Stimulated activated CD8-positive, alpha-beta memory T cell treated with anti-CD3 and anti-CD28 coated beads, Interleukin-12 subunit alpha, Interleukin-12 subunit beta, amount 100 ng/mL, for 4 hours (primary cell): ENCODE data around the gene PPM1B.
"Not testable (repeated sequence)": the region's sequence is repeated elsewhere in the genome, so short reads cannot be mapped to it uniquely, and the experiment has no call there.

Source experiments
- DNase-seq: peaks from one replicate; pipeline ENCODE4 v3.0.0-alpha.2; 2020; ENCODE audit warnings: low read depth

PPM1B gene

DNA sequence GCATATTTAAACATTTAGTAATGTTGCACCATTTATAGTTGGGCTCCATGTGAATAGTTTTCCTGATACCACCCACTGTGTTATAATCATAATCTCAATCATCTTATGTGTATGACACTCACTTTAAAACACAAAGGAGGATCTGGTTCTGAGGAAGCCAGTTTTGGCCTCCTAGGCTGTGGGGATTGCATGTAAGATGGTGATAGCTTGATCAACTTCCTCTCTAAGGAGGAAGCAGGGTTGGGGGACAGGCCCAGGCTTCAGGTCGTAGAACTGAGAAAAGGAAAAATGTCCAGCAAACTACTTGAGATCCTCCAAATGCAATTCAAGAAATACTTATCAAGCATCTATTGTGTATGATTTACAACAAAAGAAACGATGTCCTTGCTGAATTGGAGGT is 4.9 kb upstream of the PPM1B start:
- DNase-seq = no peak

DNA sequence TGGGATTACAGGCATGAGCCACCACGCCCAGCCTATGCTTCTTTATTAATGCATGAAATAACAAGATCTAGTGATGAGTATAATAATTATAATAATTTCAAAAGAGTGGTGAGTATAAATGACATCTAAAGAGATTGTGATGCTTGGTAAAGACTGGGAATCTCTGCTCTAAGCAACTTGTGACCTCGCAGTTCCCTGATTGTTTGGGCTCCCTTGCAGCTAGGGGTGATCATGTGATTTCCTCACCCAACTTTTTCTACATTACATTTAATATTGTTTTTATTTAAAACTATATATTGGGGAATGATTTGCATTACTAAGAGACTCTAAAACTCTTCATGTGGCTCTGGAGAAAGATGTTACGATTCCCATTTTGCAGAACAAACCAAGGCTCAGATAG is 4.1 kb upstream of the PPM1B start:
- no peak for DNase-seq

GRCh38 chr2:44166096-44166495 is 2.6 kb upstream of the PPM1B start:
- DNase-seq = no peak

DNA sequence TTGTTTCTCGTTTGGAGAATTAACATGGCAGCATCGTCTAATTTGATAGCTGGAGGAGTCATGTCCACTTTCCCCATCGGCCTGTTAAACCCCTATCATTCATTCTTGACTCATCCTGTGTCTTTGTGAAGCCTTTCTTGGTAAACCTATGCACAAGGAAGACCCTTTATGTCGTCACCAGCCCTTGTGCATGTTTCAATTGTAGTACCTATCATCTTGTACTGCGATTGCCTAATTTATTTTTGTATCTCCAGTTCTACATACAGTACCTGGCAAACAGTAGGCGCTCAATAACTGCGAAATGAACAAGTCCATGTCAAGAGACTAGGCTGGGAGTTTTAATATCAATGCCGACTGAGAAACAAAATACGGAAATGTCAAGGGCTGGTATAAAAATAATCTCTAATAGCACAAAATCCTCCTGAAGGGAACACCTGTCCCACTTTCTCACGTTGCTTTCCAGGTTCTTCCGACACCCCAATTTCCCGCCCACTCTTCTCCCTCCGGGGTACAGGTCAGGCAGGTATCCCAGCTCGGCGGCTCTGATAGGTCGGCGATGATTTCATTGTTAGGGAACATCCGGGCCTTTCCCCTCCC is 1.3 kb upstream of the PPM1B start:
- no peak for DNase-seq

DNA sequence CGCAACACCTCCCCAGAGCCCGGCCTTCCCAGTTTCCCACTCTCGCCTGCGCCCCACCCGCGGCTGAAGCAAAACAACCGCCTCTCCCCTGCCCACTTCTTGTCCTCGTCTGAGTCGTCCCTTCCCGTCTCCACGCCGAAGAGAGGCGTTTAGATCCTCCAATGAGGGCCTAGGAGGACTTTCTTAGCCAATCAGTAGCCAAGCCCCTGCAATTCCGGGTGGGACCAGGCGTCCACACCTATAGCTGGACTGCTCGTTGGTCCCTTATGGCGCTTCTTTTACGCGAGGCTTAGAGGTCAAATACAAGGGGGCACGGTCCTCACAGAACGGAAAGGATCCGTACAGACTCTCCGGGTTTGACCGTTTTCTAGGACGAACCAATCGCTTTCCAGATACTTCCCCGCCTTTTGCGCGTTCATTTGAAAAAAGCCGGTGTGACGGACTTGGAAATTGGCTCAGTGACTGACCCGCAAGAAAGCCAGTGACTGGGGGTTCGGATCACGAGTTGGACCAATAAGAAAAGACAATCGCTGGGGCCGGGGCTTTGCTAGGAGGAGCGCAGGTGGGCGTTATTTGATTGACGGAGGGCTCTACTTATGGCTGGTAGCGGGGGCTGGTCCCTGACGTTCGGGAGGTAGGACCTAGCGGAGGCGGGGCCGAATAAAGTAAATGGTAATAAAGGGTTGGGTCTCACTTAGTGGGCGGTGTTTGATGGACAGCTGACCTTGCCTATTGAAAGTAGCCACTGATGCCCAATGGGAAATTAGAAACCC is 581 bp upstream of the PPM1B start:
- peak; percentile 88 for DNase-seq

DNA sequence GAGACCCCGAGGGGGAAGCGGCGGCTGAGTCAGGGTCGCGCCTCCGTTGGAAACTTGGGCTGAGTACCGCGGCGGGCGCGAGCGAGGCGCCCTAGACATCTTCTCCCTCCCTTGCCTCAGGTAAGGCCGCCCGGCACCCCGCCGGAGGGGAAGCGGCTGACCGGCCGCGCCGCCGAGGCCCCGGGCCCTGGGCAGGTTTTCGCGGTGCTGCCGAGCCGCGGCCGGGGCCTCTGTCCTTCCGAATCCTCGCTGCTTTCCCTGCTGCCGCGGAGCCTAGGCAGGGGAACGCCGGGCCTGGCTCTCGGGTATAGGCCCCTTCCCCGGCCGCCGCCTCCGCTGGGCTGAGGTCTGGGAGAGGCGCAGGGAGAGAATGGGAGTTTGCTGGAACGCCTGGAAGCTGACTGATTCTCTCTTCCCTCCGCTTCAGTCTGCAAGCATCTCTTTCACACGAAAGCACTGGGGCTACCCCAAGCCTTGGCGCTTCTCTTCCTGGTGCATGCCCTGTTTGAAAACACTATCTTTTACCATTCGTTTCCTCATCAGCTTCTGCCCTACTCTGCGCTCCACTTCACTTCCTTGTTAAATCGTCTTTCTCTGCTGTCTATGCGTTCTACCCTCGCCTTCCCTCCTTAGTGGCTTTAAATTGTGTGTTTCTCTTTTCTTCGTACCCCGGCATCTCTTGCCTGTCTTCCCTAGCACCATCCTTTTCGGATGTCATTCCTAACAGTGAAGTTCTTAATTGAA is 652 bp downstream of the PPM1B start:
- DNase-seq = no peak

DNA sequence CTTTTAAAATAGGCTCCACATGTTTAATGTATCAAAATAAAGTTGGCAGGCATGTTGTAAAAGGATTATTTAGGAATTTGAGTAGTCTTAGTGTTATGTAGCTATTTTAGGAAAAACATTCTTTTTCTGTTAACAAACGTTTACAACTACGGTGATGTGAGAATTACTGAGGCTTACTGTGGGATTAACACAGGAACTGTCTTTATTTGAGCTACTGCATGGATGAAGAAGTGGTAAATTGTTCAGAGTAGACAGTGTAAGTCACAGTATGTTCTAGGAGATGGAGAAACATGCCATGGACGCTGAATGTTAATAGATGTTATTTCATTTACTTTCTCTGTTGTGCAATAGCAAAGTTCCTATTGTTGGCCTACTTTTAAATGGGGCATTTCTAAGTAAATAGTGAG is 1.6 kb downstream of the PPM1B start:
- DNase-seq = no peak

- DNase-seq = no peak
Measured at GRCh38 chr2:44171018-44171417, 2.3 kb downstream of the PPM1B start.

GRCh38 chr2:44171442-44171841 is 2.8 kb downstream of the PPM1B start:
- not testable (repeated sequence) for DNase-seq

DNA sequence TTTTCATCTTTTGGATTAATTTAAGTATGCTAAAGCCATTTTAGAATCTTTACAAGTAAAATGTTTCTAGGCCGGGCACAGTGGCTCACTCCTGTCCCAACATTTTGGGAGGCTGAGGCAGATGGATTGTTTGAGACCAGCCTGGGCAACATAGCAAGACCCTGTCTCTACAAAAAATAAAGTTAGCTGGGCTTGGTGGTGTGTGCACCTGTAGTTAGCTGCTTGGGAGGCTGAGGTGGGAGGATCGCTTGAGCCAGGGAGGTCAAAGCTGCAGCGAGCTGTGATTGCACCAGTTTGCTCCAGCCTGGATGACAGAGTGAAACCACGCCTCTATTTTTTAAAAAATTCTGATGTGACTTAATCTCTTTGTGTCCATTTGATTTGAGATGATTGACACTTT is 3.9 kb downstream of the PPM1B start:
- no peak for DNase-seq

GRCh38 chr2:44178950-44179349 is 10.3 kb downstream of the PPM1B start:
- no peak for DNase-seq

DNA sequence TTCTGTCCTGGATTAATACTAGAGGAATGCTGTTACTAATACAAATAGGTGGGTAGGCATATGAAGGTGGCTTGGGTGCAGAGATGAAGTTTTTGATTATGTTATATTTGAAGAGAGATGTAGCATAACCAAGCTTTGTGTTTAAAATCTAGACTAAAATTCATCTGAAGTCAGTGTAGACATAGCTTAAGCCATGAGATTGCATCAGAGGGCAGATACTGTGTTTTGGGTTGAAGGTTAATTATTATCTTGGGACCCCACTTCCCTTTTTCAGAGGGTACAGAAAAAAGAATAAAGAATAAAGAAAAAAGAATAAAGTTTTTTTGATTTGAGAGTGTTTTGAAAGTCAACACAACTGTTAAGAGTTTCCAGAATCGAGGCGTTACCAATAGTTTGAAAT is 13.0 kb downstream of the PPM1B start:
- DNase-seq = no peak

DNA sequence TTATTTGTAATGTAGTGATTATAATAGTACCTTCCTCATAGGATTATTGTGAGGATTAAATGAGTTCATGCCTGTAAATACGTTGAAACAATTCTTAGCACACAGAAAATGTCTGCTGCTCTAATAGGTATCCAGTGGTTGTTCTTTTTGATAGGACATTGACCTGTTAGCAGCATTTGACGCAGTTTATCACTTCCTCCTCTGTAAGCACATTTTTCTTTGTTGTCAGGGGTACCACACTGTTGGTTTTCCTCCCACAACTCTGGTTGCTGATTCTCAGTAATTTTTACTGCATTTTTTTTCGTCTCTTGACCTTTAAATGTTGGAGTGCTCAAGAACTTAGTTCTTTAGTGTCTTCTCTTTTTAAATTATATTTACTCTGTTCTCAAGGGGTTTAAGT is 15.4 kb downstream of the PPM1B start:
- no peak for DNase-seq

GRCh38 chr2:44186810-44187209 is 18.1 kb downstream of the PPM1B start:
- DNase-seq = no peak

GRCh38 chr2:44187251-44187650 is 18.6 kb downstream of the PPM1B start:
- DNase-seq = no peak

DNA sequence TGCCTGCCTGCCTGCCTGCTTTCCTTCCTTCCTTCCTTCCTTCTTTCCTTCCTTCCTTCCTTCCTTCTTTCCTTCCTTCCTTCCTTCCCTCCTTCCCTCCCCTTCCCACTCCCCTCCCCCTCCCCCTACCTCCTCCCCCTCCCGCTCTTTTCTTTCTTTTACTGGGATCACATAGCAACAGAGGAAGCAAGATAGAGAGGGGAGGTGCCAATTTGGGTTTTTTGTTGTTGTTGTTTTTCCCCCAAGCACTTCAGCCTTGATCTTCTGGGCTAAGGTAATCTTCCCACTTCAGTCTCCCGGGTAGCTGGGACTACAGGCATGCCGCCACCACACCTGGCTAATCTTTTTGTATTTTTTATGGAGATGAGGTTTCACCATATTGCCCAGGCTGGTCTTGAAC is 20.0 kb downstream of the PPM1B start:
- no peak for DNase-seq

DNA sequence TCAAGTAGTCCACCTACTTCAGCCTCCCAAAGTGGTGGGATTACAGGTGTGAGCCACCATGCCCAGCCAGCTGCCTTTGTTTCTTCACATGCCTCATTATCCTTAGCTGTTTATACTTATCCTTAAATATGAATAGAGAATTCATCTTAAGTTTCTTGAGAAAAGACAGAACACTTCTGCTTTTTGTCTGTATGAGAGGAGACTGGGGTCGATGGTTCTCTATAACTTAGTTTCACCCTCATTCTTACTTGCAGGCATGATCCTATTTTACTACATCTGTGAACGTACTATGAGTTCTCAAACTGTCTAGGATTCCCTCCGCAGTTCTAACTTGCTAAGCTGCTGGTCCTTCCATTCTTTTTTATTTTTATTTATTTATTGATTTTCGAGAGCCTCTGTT is 20.4 kb downstream of the PPM1B start:
- no peak for DNase-seq

DNA sequence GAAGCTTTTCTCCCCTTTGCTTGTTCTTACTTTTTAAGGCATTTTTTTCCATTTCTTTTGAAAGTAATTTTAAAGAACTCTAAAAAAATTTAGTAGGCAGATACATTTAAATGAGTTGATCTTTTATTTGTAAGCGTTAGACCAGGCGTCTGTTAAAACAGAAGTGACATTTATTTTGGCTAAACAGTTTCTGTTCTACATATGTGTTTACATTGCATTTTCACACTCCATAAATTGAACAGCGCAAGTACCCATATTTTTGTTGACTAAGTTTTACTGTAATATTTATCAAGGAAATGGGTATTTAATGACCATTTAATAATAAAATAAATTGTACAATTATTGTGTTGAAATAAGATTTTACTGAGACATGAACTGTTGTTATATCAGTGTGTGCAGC is 21.9 kb downstream of the PPM1B start:
- no peak for DNase-seq

DNA sequence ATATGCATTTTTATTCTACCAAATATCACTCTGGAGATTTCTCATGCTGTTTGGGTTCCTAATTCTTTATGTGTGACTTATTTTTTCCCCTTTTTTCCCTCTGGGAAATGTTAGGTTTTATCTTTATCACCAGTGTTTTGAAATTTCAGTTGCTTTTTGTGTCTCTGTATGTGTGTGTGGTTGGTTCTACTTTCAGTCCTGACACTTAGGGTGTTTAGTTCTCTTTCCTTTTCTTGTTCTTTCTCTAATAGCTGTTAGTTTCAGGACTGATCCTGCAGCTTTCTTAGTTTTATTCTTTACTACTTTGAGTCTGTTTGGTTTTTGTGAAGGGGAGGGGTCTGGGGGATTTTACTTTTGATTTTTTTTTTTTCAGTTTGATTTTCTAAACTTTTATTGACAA is 23.1 kb downstream of the PPM1B start:
- DNase-seq = no peak

- DNase-seq = no peak
Measured at GRCh38 chr2:44192646-44193045, 24.0 kb downstream of the PPM1B start.

DNA sequence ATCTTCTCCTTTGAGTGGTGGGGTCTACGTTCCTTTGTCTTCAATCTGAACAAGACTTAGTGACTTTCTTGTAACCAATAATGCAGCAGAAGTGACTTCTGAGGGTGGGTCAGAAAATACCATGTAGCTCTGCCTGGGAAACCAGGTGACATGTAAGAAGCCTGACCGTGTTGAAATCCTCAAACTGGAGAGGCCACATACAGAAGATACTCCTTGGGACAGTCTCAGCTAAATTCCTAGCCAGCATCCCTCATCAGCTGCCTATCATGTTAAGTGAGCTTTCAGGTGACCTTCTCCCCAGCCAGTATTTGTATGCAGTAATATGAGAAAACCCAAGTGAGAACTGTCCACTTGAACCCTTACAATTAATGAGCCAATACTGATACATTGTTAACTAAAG is 27.0 kb downstream of the PPM1B start:
- no peak for DNase-seq

DNA sequence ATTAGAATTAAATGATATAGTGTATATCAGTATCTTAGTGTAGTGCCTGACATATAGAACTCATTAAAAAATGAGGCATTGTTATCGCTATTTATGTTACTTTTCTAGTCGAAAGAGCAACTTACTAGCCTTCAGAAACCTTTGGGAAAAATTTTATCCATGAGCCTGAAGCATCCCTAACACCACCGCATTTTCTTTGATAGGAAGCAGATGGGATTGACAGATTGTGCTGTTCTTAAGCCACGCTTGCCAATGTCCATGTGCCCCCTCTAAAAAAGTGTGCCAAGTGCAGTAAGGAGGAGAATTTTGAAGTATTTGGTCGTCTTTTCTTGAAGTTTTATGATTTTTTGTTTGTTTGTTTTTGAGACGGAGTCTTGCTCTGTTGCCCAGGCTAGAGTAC is 29.1 kb downstream of the PPM1B start:
- no peak for DNase-seq

- DNase-seq = no peak
Measured at GRCh38 chr2:44200011-44200410, 31.3 kb downstream of the PPM1B start.
